K562 (cell line): ENCODE measurements around the gene MAP3K20. TPM values are rescaled to one million over a fixed set of nuclear protein-coding genes. Genes with fewer than 3 reads are reported as not detected.

Experiments
- ATAC-seq: fragments of 200-7000 bp; cut with Tn5 transposase; 3 replicates; pipeline ENCODE4 v1.9.1; 2020; ENCODE audit warnings: moderate library complexity
- BruUV-seq: library from RNA; stranded (reverse); fragments of 400-500 nt; replicated peaks from 2 replicates; lab custom pipeline; 2021; lab: Mats Ljungman, UMichigan
- CTCF ChIA-PET: fragments of 300-600 bp; formaldehyde crosslinking; extraction: SDS; loops from one replicate; lab custom pipeline; 2021; ENCODE audit warnings: low intra/inter-chr PET ratio; lab: Yijun Ruan, JAX
- POLR2A ChIA-PET: fragments of 300-600, 350-650 bp; sonication (Branson Sonifier 250); formaldehyde crosslinking; extraction: SDS; loops from one replicate; lab custom pipeline; 2021; ENCODE audit warnings: antibody characterized with exemption, inconsistent platforms; lab: Yijun Ruan, JAX
- DNase-seq, 4 experiments: peaks; one replicate each; pipeline versions ENCODE4 v3.0.0 to v3.0.0-alpha.2; 2011 to 2018; ENCODE audit warnings: low spot score in 3 of 4, mixed read lengths in 3 of 4; ENCODE audit errors: extremely low read depth in 1 of 4
- FAIRE-seq: peaks from 2 replicates; lab custom pipeline; 2011; peaks lifted over from hg19 to GRCh38; lab: Jason Lieb, UNC
- H2AFZ ChIP-seq: 2 replicates; pipeline ENCODE4 v1.6.0; 2011; ENCODE audit warnings: low read depth, low read length, control low read depth, inconsistent platforms
- H3K27ac ChIP-seq: fragments of 200-600 bp; 3 replicates; pipeline ENCODE4 v1.8.0; 2011; ENCODE audit warnings: low read depth, mild to moderate bottlenecking, control low read depth, inconsistent platforms, low read length, moderate library complexity, mixed read lengths; ENCODE audit errors: extremely low read depth
- H3K27me3 ChIP-seq, 2 experiments: fragments of 300-600 bp in 1 of 2; 2 replicates in 1 of 2; 3 replicates in 1 of 2; pipeline versions ENCODE4 v1.6.0 to v1.8.0; 2011; ENCODE audit warnings: inconsistent platforms in 2 of 2, low read length in 2 of 2, mild to moderate bottlenecking in 1 of 2, mixed read lengths in 1 of 2, moderate library complexity in 1 of 2; ENCODE audit not compliant: control insufficient read depth in 2 of 2, insufficient read depth in 2 of 2
- H3K36me3 ChIP-seq: fragments of 300-600 bp; 3 replicates; pipeline ENCODE4 v1.8.0; 2011; ENCODE audit warnings: mild to moderate bottlenecking, low read length, inconsistent platforms; ENCODE audit not compliant: control insufficient read depth, insufficient read depth
- H3K4me1 ChIP-seq, 2 experiments: fragments of 200-600 bp in 1 of 2; replicated peaks in 1 of 2; 2 replicates in 1 of 2; 3 replicates in 1 of 2; pipeline versions ENCODE4 v1.5.1 to v1.8.0; 2011; ENCODE audit warnings: inconsistent platforms in 2 of 2, low read length in 2 of 2, mild to moderate bottlenecking in 1 of 2, mixed read lengths in 1 of 2, moderate library complexity in 1 of 2; ENCODE audit not compliant: control insufficient read depth in 2 of 2, insufficient read depth in 2 of 2
- H3K4me2 ChIP-seq: 2 replicates; pipeline ENCODE4 v1.6.1; 2011; ENCODE audit warnings: low read length, control low read depth, inconsistent platforms, mixed read lengths; ENCODE audit not compliant: insufficient read depth
- H3K4me3 ChIP-seq: fragments of 200-600 bp; sonication (generic), shearing (Covaris generic); 2 replicates; pipeline ENCODE4 v1.5.1; 2016; ENCODE audit warnings: control low read depth, inconsistent platforms
- H3K79me2 ChIP-seq: fragments of 200-600 bp; 3 replicates; pipeline ENCODE4 v1.8.0; 2011; ENCODE audit warnings: low read length, inconsistent platforms; ENCODE audit not compliant: control insufficient read depth, insufficient read depth
- H3K9ac ChIP-seq, 2 experiments: 2 replicates each; pipeline versions ENCODE4 v1.6.0 to v1.6.1; 2011; ENCODE audit warnings: low read depth in 2 of 2, low read length in 2 of 2, control low read depth in 1 of 2, inconsistent platforms in 1 of 2, mild to moderate bottlenecking in 1 of 2, mixed read lengths in 1 of 2; ENCODE audit not compliant: insufficient read depth in 1 of 2
- H3K9me1 ChIP-seq: one replicate; pipeline ENCODE4 v1.6.0; 2011; ENCODE audit warnings: inconsistent platforms, mild to moderate bottlenecking, low read length, moderate library complexity; ENCODE audit not compliant: control insufficient read depth, insufficient read depth
- H3K9me3 ChIP-seq: replicated peaks from 2 replicates; pipeline ENCODE4 v1.5.1; 2011; ENCODE audit warnings: low read depth, low read length, inconsistent platforms; ENCODE audit not compliant: control insufficient read depth, insufficient read depth
- H4K20me1 ChIP-seq: replicated peaks from 2 replicates; pipeline ENCODE4 v1.6.1; 2011; ENCODE audit warnings: low read length, inconsistent platforms, mixed read lengths; ENCODE audit not compliant: control insufficient read depth, insufficient read depth
- AFF4 ChIP-seq: sonication (generic); formaldehyde crosslinking; IDR thresholded peaks from 2 replicates; pipeline ENCODE4 v1.8.0; 2023; ENCODE audit warnings: mild to moderate bottlenecking, missing genetic modification reagents
- C11orf30 ChIP-seq: fragments of 450-650 bp; IDR thresholded peaks from 2 replicates; pipeline ENCODE4 v1.6.1; 2016; ENCODE audit warnings: low read depth, mild to moderate bottlenecking
- GATAD2B ChIP-seq: fragments of 450-650 bp; IDR thresholded peaks from 2 replicates; pipeline ENCODE4 v1.6.1; 2017; ENCODE audit warnings: mild to moderate bottlenecking, borderline replicate concordance
- HOXB6 ChIP-seq: fragments of 250-450 bp; sonication (Bioruptor Pico); IDR thresholded peaks from 2 replicates; pipeline ENCODE4 v1.5.1; 2022; ENCODE audit warnings: mild to moderate bottlenecking, borderline replicate concordance
- JUND ChIP-seq, 2 experiments: IDR thresholded peaks; 2 replicates in 1 of 2; 3 replicates in 1 of 2; pipeline ENCODE4 v1.6.1; 2011; ENCODE audit warnings: borderline replicate concordance in 2 of 2, low read depth in 2 of 2, low read length in 2 of 2, improper control_type of control experiment in 1 of 2, missing biosample characterization in 1 of 2, missing genetic modification characterization in 1 of 2, missing genetic modification reagents in 1 of 2
- KDM5B ChIP-seq: fragments of 200-600 bp; sonication (generic); IDR thresholded peaks from 2 replicates; pipeline ENCODE4 v1.6.1; 2012; ENCODE audit warnings: low read depth, mild to moderate bottlenecking, moderate library complexity, low read length, control low read depth, inconsistent platforms; ENCODE audit not compliant: insufficient replicate concordance
- MAFG ChIP-seq: fragments of 450-650 bp; conservative IDR thresholded peaks from 2 replicates; pipeline ENCODE4 v1.6.1; 2016; ENCODE audit warnings: missing genetic modification characterization, missing compliant biosample characterization
- NCOA4 ChIP-seq: fragments of 450-650 bp; IDR thresholded peaks from 2 replicates; pipeline ENCODE4 v1.6.1; 2018; ENCODE audit warnings: mild to moderate bottlenecking; ENCODE audit not compliant: partially characterized antibody
- PHF8 ChIP-seq: fragments of 200-600 bp; sonication (generic); IDR thresholded peaks from 2 replicates; pipeline ENCODE4 v1.6.1; 2012; ENCODE audit warnings: mixed run types, mild to moderate bottlenecking, inconsistent platforms, low read length, moderate library complexity, borderline replicate concordance
- RBM14 ChIP-seq: fragments of 200-400 bp; formaldehyde crosslinking; IDR thresholded peaks from 2 replicates; pipeline ENCODE4 v1.6.1; 2018; ENCODE audit warnings: low read depth, mild to moderate bottlenecking, low read length, moderate library complexity, borderline replicate concordance; ENCODE audit not compliant: insufficient read depth
- TARDBP ChIP-seq: fragments of 450-650 bp; IDR thresholded peaks from 2 replicates; pipeline ENCODE4 v1.6.1; 2016
- ZNF316 ChIP-seq: fragments of 450-650 bp; IDR thresholded peaks from 2 replicates; pipeline ENCODE4 v1.6.1; 2016
- ZNF764 ChIP-seq: fragments of 250-450 bp; sonication (Bioruptor Pico); IDR thresholded peaks from 2 replicates; pipeline ENCODE4 v1.4.0; 2020; ENCODE audit warnings: low read depth, mild to moderate bottlenecking, moderate library complexity
- WGBS: fragments of 100-300 bp; shearing (Covaris generic); methylation state at CpG from one replicate; pipeline ENCODE4 v1.1.6; 2016; ENCODE audit warnings: low coverage, mixed read lengths; ENCODE audit not compliant: insufficient coverage; ENCODE audit errors: missing lambda C conversion rate; 5-methylcytosine and 5-hydroxymethylcytosine counted together
- in situ Hi-C: fragments of 300-500 bp; cut with MboI; formaldehyde crosslinking; loops from 4 replicates; pipeline ENCODE4 v1.15.0; 2018; ENCODE audit warnings: inconsistent platforms, mixed read lengths
- intact Hi-C: fragments of 100-400 bp; cut with micrococcal nuclease; formaldehyde crosslinking; loops from 2 replicates; pipeline ENCODE4 v1.14.2; 2022
- polyA plus RNA-seq, 8 experiments: library from polyadenylated mRNA; depleted of rRNA in 4 of 8; stranded (reverse) in 5 of 8; unstranded in 3 of 8; fragments of >200 nt; fragmentation: Nextera tagmentation in 2 of 8; fragmentation: Illumina TruSeq in 1 of 8; extraction: Ambion mirVana in 2 of 8; extraction: Trizol in 1 of 8; gene quantifications; 2 replicates each; pipeline versions ENCODE4 v1.2.1 to v1.2.3, GENCODE V29; 2011 to 2014; ENCODE audit warnings: inconsistent platforms in 1 of 8, missing spikeins in 1 of 8
- total RNA-seq, 7 experiments: library from RNA; depleted of rRNA in 6 of 7; stranded (reverse); fragments of >200 nt in 6 of 7; fragmentation: Illumina TruSeq in 2 of 7; extraction: Trizol in 2 of 7; gene quantifications; 2 replicates each; pipeline versions ENCODE4 v1.2.1 to v1.2.3, GENCODE V29; 2011 to 2021; ENCODE audit warnings: low replicate concordance in 1 of 7

MAP3K20 gene
- total and polyA plus RNA-seq, 9 of the 15 experiments (the other 6 are each of a cell fraction or from before 2014, with no cell fraction given), result 9.8 to 34.2 (median 27.3) TPM

- Histone ChIP-seq H3K4me2 (no peak overlapping the region), H3K4me3 (no peak overlapping the region), H2AFZ (no peak overlapping the region), H3K36me3 (no peaks in the 10 kb centered on the region), H3K9ac (no peak overlapping the region)
- CTCF ChIA-PET, result interaction anchor here (0.6 kb wide), 1 partner anchor 160 kb away, joined by 3 read pairs; no protein-coding TSS in a partner anchor
- in situ Hi-C loops, result no loop called here
- ATAC-seq (no peak), FAIRE-seq (no peak), DNase-seq (no peak)
- 8% methylated on average over 3 of the region's 3 CpGs for WGBS
- BruUV-seq, result no TSS peak
- TF ChIP-seq JUND (IDR thresholded peaks at IDR 0.05; ENCODE audit: borderline replicate concordance, low read depth, low read length), result no peak
- TF ChIP-seq JUND (tag; IDR thresholded peaks at IDR 0.05; ENCODE audit: borderline replicate concordance, low read depth, low read length), result no peak
- no peak for TF ChIP-seq TARDBP
- TF ChIP-seq C11orf30, result peak; percentile 62; the same call in 1 of the 2 replicates
- no peak for TF ChIP-seq KDM5B
- TF ChIP-seq ZNF764 (CRISPR knock-in tag), result no peak
- no peak for TF ChIP-seq NCOA4
- peak; percentile 73 for TF ChIP-seq ZNF316
- TF ChIP-seq GATAD2B, result no peak
- no peak for TF ChIP-seq HOXB6 (CRISPR knock-in tag)
- TF ChIP-seq MAFG (tag), result peak; percentile 50
- 0 out of 2 replicates have a peak, but pooled peaks have one; percentile 5 for TF ChIP-seq PHF8
- TF ChIP-seq RBM14, result no peak
- no peak for TF ChIP-seq AFF4
- TF ChIP-seq, all 486 proteins: peak for 4
- no peaks in the 10 kb centered on the region for H4K20me1 ChIP-seq
- POLR2A ChIA-PET, result interaction anchor here (0.6 to 0.8 kb wide), 2 partner anchors 9 to 230 kb away, joined by 3 read pairs; no protein-coding TSS in a partner anchor
- H3K9me1 ChIP-seq, result no peaks in the 10 kb centered on the region
- H3K4me1 ChIP-seq, result no peaks in the 10 kb centered on the region
- H3K9me3 ChIP-seq, result no peaks in the 10 kb centered on the region
- H3K79me2 ChIP-seq, result no peaks in the 10 kb centered on the region
- H3K27ac ChIP-seq, result no peak overlapping the region
- peaks cover 34 to 38% of the 10 kb centered on the region in 2 experiments for H3K27me3 ChIP-seq
- intact Hi-C loops, result no loop called here
Observed at GRCh38 chr2:173053043-173053699, 22.5 kb upstream of the MAP3K20 start.
